ENCODE data around the gene JAG1. TPM values are rescaled to one million over a fixed set of nuclear protein-coding genes. Genes with fewer than 3 reads are reported as not detected.

JAG1 gene
- total RNA-seq, 1 experiment from 2014 or later = 88.0 TPM

- peak overlapping the region; percentile 3 for H3K4me3 Mint-ChIP-seq (ENCODE audit: unreplicated experiment)
- BruUV-seq (replicated peaks) = no TSS peak
- no peaks in the 10 kb centered on the region for H3K9me3 Mint-ChIP-seq (ENCODE audit: unreplicated experiment)
- POLR2A ChIA-PET = interaction anchor here (0.6 to 7.7 kb wide), 16 partner anchors 10 to 1858 kb away, joined by 3 to 75 read pairs (median 4); partner anchors contain the start of genes JAG1 and MKKS
- DNase-seq (ENCODE audit: unreplicated experiment) = peak; percentile 70
- peaks cover 72% of the 10 kb centered on the region for H3K36me3 Mint-ChIP-seq (ENCODE audit: insufficient read depth, unreplicated experiment)
- intact Hi-C loops (cut with micrococcal nuclease) = no loop called here
- peaks cover 30% of the 10 kb centered on the region for H3K4me1 Mint-ChIP-seq (ENCODE audit: insufficient read depth, unreplicated experiment)
- CTCF ChIA-PET = interaction anchor here (0.6 to 3.1 kb wide), 11 partner anchors 10 to 690 kb away, joined by 3 to 18 read pairs (median 5); partner anchors contain the start of genes JAG1 and MKKS
- no peaks in the 10 kb centered on the region for H3K27me3 Mint-ChIP-seq (ENCODE audit: insufficient read depth, unreplicated experiment)
- H3K27ac Mint-ChIP-seq (ENCODE audit: low read depth, unreplicated experiment) = peak overlapping the region; percentile 56
- TF ChIP-seq CTCF (IDR thresholded peaks at IDR 0.05; ENCODE audit: unreplicated experiment) = no peak
Measured at GRCh38 chr20:10660661-10661060, 13.1 kb downstream of the JAG1 start.

GRCh38 chr20:10659651-10660601 lies 13.9 kb downstream of the JAG1 start:
- peak overlapping the region; percentile 56 for H3K27ac Mint-ChIP-seq (ENCODE audit: low read depth, unreplicated experiment)
- CTCF ChIA-PET = interaction anchor here (0.6 to 3.1 kb wide), 19 partner anchors 9 to 608 kb away, joined by 3 to 18 read pairs (median 4); partner anchors contain the start of genes JAG1 and MKKS
- no peak for TF ChIP-seq CTCF (IDR thresholded peaks at IDR 0.05; ENCODE audit: unreplicated experiment)
- no peaks in the 10 kb centered on the region for H3K27me3 Mint-ChIP-seq (ENCODE audit: insufficient read depth, unreplicated experiment)
- BruUV-seq (replicated peaks) = no TSS peak
- DNase-seq (ENCODE audit: unreplicated experiment) = peak; percentile 49
- H3K36me3 Mint-ChIP-seq (ENCODE audit: insufficient read depth, unreplicated experiment) = peaks cover 80% of the 10 kb centered on the region
- H3K9me3 Mint-ChIP-seq (ENCODE audit: unreplicated experiment) = no peaks in the 10 kb centered on the region
- POLR2A ChIA-PET = interaction anchor here (0.6 to 7.7 kb wide), 22 partner anchors 8 to 1448 kb away, joined by 3 to 75 read pairs (median 3); partner anchors contain the start of genes JAG1 and MKKS
- H3K4me1 Mint-ChIP-seq (ENCODE audit: insufficient read depth, unreplicated experiment) = peaks cover 26% of the 10 kb centered on the region
- intact Hi-C loops (cut with micrococcal nuclease) = no loop called here
- peak overlapping the region; percentile 3 for H3K4me3 Mint-ChIP-seq (ENCODE audit: unreplicated experiment)

- no peak for DNase-seq (ENCODE audit: unreplicated experiment)
- Mint-ChIP-seq H3K27me3 (ENCODE audit: insufficient read depth, unreplicated experiment) (no peaks in the 10 kb centered on the region), H3K9me3 (ENCODE audit: unreplicated experiment) (no peaks in the 10 kb centered on the region), H3K36me3 (ENCODE audit: insufficient read depth, unreplicated experiment) (peaks cover 88% of the 10 kb centered on the region), H3K4me3 (ENCODE audit: unreplicated experiment) (no peak overlapping the region), H3K4me1 (ENCODE audit: insufficient read depth, unreplicated experiment) (peaks cover 30% of the 10 kb centered on the region), H3K27ac (ENCODE audit: low read depth, unreplicated experiment) (no peak overlapping the region)
- BruUV-seq (replicated peaks) = no TSS peak
- CTCF ChIA-PET = interaction anchor here (0.6 to 3.1 kb wide), 12 partner anchors 8 to 567 kb away, joined by 3 to 18 read pairs (median 4); partner anchors contain the start of gene JAG1
- intact Hi-C loops (cut with micrococcal nuclease) = no loop called here
- no peak for TF ChIP-seq CTCF (IDR thresholded peaks at IDR 0.05; ENCODE audit: unreplicated experiment)
- POLR2A ChIA-PET = interaction anchor here (0.6 to 7.7 kb wide), 14 partner anchors 9 to 342 kb away, joined by 3 to 75 read pairs (median 4); partner anchors contain the start of gene JAG1
Measured at GRCh38 chr20:10658876-10659632, 14.7 kb downstream of the JAG1 start.
